ENCODE measurements around the gene PDCD2L. TPM values are rescaled to one million over a fixed set of nuclear protein-coding genes. Genes with fewer than 3 reads are reported as not detected.

Gene PDCD2L
- total and polyA plus RNA-seq, 4 donors = 7.5 to 11.8 (median 10.8) TPM

DNA sequence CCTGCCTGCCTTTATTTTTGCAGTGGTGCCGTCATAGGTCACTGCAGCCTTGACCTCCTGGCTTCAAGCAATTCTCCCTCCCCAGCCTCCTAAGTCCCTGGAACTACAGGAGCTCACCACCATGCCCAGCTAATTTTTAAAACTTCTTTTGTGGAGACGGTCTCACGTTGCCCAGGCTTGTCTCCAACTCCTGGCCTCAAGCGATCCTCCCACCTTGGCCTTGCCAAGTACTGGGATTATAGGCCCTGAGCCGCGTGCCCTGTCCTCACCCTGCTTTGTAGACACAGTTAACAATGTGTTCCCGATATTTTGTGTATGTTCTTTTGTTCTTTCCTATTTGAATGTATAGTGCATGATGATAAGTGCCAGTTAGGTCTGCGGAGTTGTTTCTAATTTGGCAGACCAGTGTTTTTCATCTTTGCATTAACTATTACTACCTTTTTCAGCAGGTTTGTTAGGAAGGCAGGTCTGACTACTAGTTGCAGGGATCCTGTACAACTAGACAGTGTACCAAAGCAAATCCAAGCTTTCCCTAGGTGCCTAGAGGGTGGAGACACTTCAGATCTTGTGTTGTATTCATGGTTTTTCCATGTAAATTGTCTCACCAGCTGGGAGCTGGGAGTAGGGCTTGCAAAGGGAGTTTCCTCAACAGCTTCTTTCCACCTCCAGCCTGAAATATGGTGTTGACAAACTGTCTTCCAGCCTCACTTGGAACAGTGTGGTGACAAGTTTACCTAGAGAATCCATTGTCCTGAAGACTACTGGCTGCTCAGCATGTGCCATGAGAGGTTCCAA is 67.9 kb downstream of the PDCD2L start:
- DNase-seq (no peak), ATAC-seq (ENCODE audit: insufficient read depth, low FRiP score) (no peak)
- peaks cover 0 to 3% (median 0%) of the 10 kb centered on the region in 5 donors for H3K4me1 ChIP-seq (ENCODE audit: control insufficient read depth in 5 of 5, insufficient read depth in 5 of 5, low read length in 5 of 5)
- H3K36me3 ChIP-seq (ENCODE audit: control insufficient read depth in 4 of 4, insufficient read depth in 4 of 4, low read length in 4 of 4) = peaks cover 22 to 34% (median 23%) of the 10 kb centered on the region in 4 donors
- H3K9ac ChIP-seq (ENCODE audit: insufficient read depth in 1 of 2, low read length in 2 of 2) = no peak overlapping the region
- TF ChIP-seq, protein P1, sequence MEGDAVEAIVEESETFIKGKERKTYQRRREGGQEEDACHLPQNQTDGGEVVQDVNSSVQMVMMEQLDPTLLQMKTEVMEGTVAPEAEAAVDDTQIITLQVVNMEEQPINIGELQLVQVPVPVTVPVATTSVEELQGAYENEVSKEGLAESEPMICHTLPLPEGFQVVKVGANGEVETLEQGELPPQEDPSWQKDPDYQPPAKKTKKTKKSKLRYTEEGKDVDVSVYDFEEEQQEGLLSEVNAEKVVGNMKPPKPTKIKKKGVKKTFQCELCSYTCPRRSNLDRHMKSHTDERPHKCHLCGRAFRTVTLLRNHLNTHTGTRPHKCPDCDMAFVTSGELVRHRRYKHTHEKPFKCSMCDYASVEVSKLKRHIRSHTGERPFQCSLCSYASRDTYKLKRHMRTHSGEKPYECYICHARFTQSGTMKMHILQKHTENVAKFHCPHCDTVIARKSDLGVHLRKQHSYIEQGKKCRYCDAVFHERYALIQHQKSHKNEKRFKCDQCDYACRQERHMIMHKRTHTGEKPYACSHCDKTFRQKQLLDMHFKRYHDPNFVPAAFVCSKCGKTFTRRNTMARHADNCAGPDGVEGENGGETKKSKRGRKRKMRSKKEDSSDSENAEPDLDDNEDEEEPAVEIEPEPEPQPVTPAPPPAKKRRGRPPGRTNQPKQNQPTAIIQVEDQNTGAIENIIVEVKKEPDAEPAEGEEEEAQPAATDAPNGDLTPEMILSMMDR (IDR thresholded peaks at IDR 0.05; ENCODE audit: control extremely low read depth, extremely low read depth) = no peak
- no peaks in the 10 kb centered on the region for H3K9me3 ChIP-seq (ENCODE audit: control insufficient read depth in 4 of 4, insufficient read depth in 3 of 4, low read length in 3 of 4)
- no peaks in the 10 kb centered on the region for H3K27me3 ChIP-seq (ENCODE audit: control insufficient read depth in 3 of 3, insufficient read depth in 3 of 3, low read length in 2 of 3)
- H3K4me3 ChIP-seq = no peak overlapping the region
- H3K27ac ChIP-seq (ENCODE audit: low read depth in 1 of 2, low read length in 1 of 2) = no peak overlapping the region
- WGBS, 2 donors = 88 to 97% methylated on average over 8 of the region's 8 CpGs

DNA sequence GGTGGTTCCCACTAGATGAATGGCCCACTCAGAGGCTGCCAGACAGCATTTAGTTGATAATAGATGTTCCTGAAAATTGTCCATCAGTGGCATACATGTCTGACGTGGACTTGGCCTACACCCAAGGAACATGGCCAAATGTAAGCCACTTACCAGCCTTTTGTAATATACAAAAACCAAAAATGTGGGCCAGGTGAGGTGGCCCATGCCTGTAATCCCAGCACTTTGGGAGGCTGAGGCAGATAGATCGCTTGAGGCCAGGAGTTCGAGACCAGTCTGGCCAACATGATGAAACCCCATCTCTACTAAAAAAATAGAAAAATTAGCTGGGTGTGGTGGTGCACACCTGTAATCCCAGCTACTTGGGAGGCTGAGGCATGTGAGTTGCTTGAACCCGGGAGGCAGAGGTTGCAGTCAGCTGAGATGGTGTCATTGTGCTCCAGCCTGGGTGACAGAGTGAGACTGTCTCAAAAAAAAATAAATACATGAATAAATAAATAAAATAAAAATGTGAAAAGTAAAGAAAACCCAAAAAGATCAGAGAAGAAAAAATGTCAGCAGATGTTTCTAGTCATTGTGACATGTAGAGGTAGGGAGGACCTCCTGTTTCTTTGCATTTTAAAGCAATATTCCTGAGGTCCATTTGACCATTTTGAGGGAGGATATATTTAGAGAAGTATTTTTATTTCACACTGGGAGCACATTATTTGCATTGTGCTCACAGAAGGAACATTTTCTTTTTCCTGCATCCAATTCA is 70.2 kb downstream of the PDCD2L start:
- no peak overlapping the region for H3K27ac ChIP-seq (ENCODE audit: low read depth in 1 of 2, low read length in 1 of 2)

DNA sequence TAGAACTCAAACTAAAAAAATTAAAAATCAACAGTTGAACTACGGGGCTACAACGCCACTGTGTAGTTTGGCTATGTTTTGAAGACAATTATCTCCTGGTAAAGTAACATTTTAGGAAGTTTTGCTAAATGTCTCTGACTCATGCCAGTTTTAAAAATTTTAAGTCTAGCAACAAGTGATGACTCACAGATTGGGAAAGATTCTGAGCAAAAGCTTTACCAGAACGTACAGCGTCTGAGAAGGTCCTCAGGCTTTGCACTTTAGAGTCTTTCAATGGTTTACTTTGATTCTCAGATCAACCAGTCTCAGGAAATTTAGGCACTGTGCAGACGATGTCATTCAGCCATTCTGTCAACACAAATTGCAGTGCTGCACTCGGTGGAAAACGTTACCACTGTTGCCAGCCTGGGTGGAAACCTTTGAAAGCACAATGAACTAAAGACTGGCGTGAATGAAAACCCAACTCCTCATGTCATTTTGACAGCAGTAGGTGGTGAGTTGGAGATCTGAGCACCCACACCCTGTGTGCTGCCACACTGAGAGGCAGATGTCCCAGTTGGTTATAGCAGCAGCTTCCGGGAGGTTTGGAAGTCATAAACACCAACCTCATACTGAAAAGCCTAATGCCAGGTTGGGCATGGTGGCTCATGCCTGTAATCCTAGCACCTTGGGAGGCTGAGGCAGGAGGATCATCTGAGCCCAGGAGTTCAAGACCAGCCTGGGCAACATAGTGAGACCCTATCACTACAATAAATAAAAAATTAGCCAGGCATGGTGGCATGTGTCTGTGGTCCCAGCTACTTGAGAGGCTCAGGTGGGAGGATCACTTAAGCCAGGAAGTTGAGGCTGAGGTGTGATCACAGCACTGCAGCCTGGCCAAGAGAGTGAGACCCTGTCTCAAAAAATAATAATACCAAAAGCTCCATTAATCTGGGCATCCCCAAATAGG is 71.1 kb downstream of the PDCD2L start:
- H3K4me1 ChIP-seq (ENCODE audit: control insufficient read depth in 5 of 5, insufficient read depth in 5 of 5, low read length in 5 of 5) = peaks cover 0 to 1% (median 0%) of the 10 kb centered on the region in 5 donors
- peak overlapping the region in 1 of 2 donors; percentile 0 for H3K27ac ChIP-seq (ENCODE audit: low read depth in 1 of 2, low read length in 1 of 2)
- peaks cover 11 to 17% (median 16%) of the 10 kb centered on the region in 4 donors for H3K36me3 ChIP-seq (ENCODE audit: control insufficient read depth in 4 of 4, insufficient read depth in 4 of 4, low read length in 4 of 4)
- ATAC-seq (ENCODE audit: insufficient read depth, low FRiP score) (peak; percentile 38), DNase-seq (no peak)
- H3K9me3 ChIP-seq (ENCODE audit: control insufficient read depth in 4 of 4, insufficient read depth in 3 of 4, low read length in 3 of 4) = no peaks in the 10 kb centered on the region
- no peak overlapping the region for H3K9ac ChIP-seq (ENCODE audit: insufficient read depth in 1 of 2, low read length in 2 of 2)
- H3K27me3 ChIP-seq (ENCODE audit: control insufficient read depth in 3 of 3, insufficient read depth in 3 of 3, low read length in 2 of 3) = no peaks in the 10 kb centered on the region
- WGBS, 2 donors = 44 to 63% methylated on average over 9 of the region's 9 CpGs
- no peak overlapping the region for H3K4me3 ChIP-seq
- TF ChIP-seq, protein P1 (IDR thresholded peaks at IDR 0.05; ENCODE audit: control extremely low read depth, extremely low read depth) = no peak

More for the DNA sequence above, 70.2 kb downstream of the PDCD2L start:
- ATAC-seq (ENCODE audit: insufficient read depth, low FRiP score) (no peak), DNase-seq (no peak)
- Histone ChIP-seq H3K36me3 (ENCODE audit: control insufficient read depth in 4 of 4, insufficient read depth in 4 of 4, low read length in 4 of 4) (peaks cover 11 to 22% (median 18%) of the 10 kb centered on the region in 4 donors), H3K4me3 (no peak overlapping the region), H3K4me1 (ENCODE audit: control insufficient read depth in 5 of 5, insufficient read depth in 5 of 5, low read length in 5 of 5) (no peaks in the 10 kb centered on the region), H3K9ac (ENCODE audit: insufficient read depth in 1 of 2, low read length in 2 of 2) (no peak overlapping the region), H3K9me3 (ENCODE audit: control insufficient read depth in 4 of 4, insufficient read depth in 3 of 4, low read length in 3 of 4) (no peaks in the 10 kb centered on the region), H3K27me3 (ENCODE audit: control insufficient read depth in 3 of 3, insufficient read depth in 3 of 3, low read length in 2 of 3) (no peaks in the 10 kb centered on the region)
- WGBS, 2 donors = 79 to 82% methylated on average over 4 of the region's 4 CpGs
- TF ChIP-seq, protein P1 (IDR thresholded peaks at IDR 0.05; ENCODE audit: control extremely low read depth, extremely low read depth) = no peak

Other genes starting within 250 kb of the PDCD2L start
- gene LSM14A, start 231.9 kb upstream of the PDCD2L start, total RNA-seq = 100 to 1,000 TPM in 1 of 2 donors, 10 to 100 TPM in 1; 90.7 to 153 TPM
- gene LSM14A, start 231.9 kb upstream of the PDCD2L start, polyA plus RNA-seq = 10 to 100 TPM; 52.9 to 76.4 TPM
- gene GARRE1, start 149.8 kb upstream of the PDCD2L start, total RNA-seq = 10 to 100 TPM; 19.2 to 69.0 TPM
- 10 to 100 TPM in 1 of 2 donors, 1 to 10 TPM in 1; 6.7 to 10.1 TPM for gene GARRE1, start 149.8 kb upstream of the PDCD2L start, polyA plus RNA-seq
- gene GPI, start 39.2 kb upstream of the PDCD2L start, total RNA-seq = 100 to 1,000 TPM in 1 of 2 donors, 10 to 100 TPM in 1; 91.3 to 225 TPM
- 100 to 1,000 TPM in 1 of 2 donors, 10 to 100 TPM in 1; 79.8 to 151 TPM for gene GPI, start 39.2 kb upstream of the PDCD2L start, polyA plus RNA-seq
- gene UBA2, start 24.0 kb downstream of the PDCD2L start, total RNA-seq = 10 to 100 TPM; 69.1 to 84.2 TPM
- gene UBA2, start 24.0 kb downstream of the PDCD2L start, polyA plus RNA-seq = 10 to 100 TPM; 56.5 to 63.9 TPM
- gene WTIP, start 77.4 kb downstream of the PDCD2L start, total RNA-seq = 10 to 100 TPM; 13.4 to 31.9 TPM
- 10 to 100 TPM in 1 of 2 donors, 1 to 10 TPM in 1; 6.4 to 12.8 TPM for gene WTIP, start 77.4 kb downstream of the PDCD2L start, polyA plus RNA-seq